Vagina (tissue), 2 donors: ENCODE results near the gene ARPC1A.

ENCODE experiments used
- CTCF ChIP-seq, 3 experiments: fragments of 450-650 bp in 2 of 3; fragments of 200-600 bp in 1 of 3; sonication (generic) in 1 of 3; IDR thresholded peaks; one replicate each; pipeline ENCODE4 v1.5.1; 2017 to 2019; ENCODE audit warnings: antibody characterized with exemption in 3 of 3, mild to moderate bottlenecking in 2 of 3, moderate library complexity in 2 of 3
- POLR2A ChIP-seq, 2 donors: fragments of 450-650 bp; IDR thresholded peaks; one replicate each; pipeline ENCODE4 v1.6.1; 2017; ENCODE audit warnings: antibody characterized with exemption in 2 of 2, mild to moderate bottlenecking in 2 of 2, moderate library complexity in 2 of 2
- POLR2AphosphoS5 ChIP-seq, 2 donors: sonication (generic); formaldehyde crosslinking; IDR thresholded peaks; one replicate each; pipeline ENCODE4 v1.9.0; 2017; ENCODE audit warnings: antibody characterized with exemption in 2 of 2, mild to moderate bottlenecking in 2 of 2, low read depth in 1 of 2; ENCODE audit not compliant: insufficient read depth in 1 of 2

- TF ChIP-seq CTCF (IDR thresholded peaks at IDR 0.05): peak; percentile 74 to 77 (median 75)
- TF ChIP-seq POLR2A (IDR thresholded peaks at IDR 0.05): no peak
- TF ChIP-seq POLR2AphosphoS5 (IDR thresholded peaks at IDR 0.05; ENCODE audit: insufficient read depth in 1 of 2, low read depth in 1 of 2): no peak
Observed at GRCh38 chr7:99312316-99313203, 13.1 kb upstream of the ARPC1A start.
